Nephron (organoid): ENCODE data around the gene THBD.

Experiments used
- H3K27ac Mint-ChIP-seq, 3 experiments: 2 replicates each; pipeline ENCODE4 v1.8.0; 2020; ENCODE audit warnings: mixed read lengths in 3 of 3, mild to moderate bottlenecking in 2 of 3, moderate library complexity in 1 of 3
- H3K27me3 Mint-ChIP-seq: 2 replicates; pipeline ENCODE4 v1.8.0; 2021; ENCODE audit warnings: low read depth, mild to moderate bottlenecking, moderate library complexity, mixed read lengths
- H3K36me3 Mint-ChIP-seq: 2 replicates; pipeline ENCODE4 v1.8.0; 2020; ENCODE audit warnings: low read depth, mixed read lengths
- H3K4me1 Mint-ChIP-seq: 2 replicates; pipeline ENCODE4 v1.8.0; 2020; ENCODE audit warnings: mixed read lengths
- H3K4me3 Mint-ChIP-seq, 3 experiments: 2 replicates each; pipeline ENCODE4 v1.8.0; 2020; ENCODE audit warnings: mild to moderate bottlenecking in 3 of 3, mixed read lengths in 3 of 3, moderate library complexity in 2 of 3
- H3K9me3 Mint-ChIP-seq: 2 replicates; pipeline ENCODE4 v1.8.0; 2020; ENCODE audit warnings: mixed read lengths
- TF ChIP-seq, protein P1 (sequence below), 3 experiments: fragments of 200-600 bp; sonication (generic); IDR thresholded peaks; one replicate each; pipeline ENCODE4 v1.5.0; 2021; ENCODE audit warnings: antibody characterized with exemption in 3 of 3; ENCODE audit not compliant: unreplicated experiment in 3 of 3

The THBD gene

DNA sequence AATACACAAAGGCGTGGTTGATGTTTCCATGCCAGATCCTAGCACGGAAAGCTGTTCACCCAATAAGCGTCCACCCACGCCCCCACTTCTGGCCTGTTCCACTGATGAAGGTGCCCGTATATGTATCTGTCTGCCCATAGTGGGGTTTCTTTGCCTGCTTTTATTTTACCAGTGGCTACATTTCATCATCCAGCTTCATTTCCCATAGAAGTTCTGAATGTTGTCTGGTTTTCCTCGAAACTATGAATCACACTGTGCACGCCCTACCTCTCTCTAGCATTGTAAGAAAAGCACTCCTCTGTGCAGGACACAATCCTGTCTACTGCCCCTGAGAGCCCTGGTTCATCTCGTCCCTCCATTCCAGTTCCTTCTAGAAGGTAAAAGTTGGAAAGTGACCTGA lies 45.5 kb upstream of the THBD start:
- TF ChIP-seq, protein P1, sequence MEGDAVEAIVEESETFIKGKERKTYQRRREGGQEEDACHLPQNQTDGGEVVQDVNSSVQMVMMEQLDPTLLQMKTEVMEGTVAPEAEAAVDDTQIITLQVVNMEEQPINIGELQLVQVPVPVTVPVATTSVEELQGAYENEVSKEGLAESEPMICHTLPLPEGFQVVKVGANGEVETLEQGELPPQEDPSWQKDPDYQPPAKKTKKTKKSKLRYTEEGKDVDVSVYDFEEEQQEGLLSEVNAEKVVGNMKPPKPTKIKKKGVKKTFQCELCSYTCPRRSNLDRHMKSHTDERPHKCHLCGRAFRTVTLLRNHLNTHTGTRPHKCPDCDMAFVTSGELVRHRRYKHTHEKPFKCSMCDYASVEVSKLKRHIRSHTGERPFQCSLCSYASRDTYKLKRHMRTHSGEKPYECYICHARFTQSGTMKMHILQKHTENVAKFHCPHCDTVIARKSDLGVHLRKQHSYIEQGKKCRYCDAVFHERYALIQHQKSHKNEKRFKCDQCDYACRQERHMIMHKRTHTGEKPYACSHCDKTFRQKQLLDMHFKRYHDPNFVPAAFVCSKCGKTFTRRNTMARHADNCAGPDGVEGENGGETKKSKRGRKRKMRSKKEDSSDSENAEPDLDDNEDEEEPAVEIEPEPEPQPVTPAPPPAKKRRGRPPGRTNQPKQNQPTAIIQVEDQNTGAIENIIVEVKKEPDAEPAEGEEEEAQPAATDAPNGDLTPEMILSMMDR (IDR thresholded peaks at IDR 0.05; ENCODE audit: unreplicated experiment in 3 of 3): no peak
- Mint-ChIP-seq H3K36me3 (no peaks in the 10 kb centered on the region), H3K9me3 (no peaks in the 10 kb centered on the region), H3K27me3 (peaks cover 61% of the 10 kb centered on the region), H3K4me3 (no peak overlapping the region), H3K27ac (no peak overlapping the region), H3K4me1 (peaks cover 17% of the 10 kb centered on the region)

DNA sequence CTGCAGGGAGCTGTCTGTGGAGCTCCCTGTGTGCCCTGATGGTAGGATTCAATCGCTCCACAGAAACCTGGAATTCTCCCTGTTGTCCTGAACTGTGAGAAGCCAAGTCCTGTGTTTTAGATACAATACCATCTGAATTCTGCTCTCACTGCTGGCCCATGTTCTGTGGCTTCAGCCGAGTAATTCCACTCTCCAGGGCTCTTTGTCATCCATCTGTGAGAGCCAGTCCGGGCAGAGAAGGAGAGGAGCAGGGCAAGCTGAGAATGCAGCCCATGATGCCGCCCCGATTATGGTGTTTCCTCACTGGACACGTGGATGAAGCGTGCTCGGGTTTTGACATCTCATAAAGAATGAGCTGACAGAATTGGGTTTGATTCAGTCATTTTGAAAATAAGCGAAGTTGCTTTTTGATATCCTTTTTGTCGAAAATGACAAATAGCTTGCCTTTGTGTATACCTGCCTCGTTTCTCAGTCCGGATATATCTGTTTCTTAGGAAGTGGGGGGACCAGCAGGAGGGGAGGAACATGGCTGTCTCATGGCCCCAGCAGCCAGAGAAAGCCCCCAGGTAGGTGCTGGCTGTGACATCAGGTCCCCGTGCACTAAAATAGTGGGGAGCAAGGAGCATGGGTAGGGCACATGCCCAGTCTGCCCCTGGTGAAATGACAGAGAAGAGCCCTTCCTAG lies 44.9 kb upstream of the THBD start:
- H3K27me3 Mint-ChIP-seq: peaks cover 61% of the 10 kb centered on the region
- H3K4me3 Mint-ChIP-seq: no peak overlapping the region
- H3K4me1 Mint-ChIP-seq: peaks cover 17% of the 10 kb centered on the region
- H3K27ac Mint-ChIP-seq: no peak overlapping the region
- no peaks in the 10 kb centered on the region for H3K9me3 Mint-ChIP-seq
- TF ChIP-seq, protein P1 (IDR thresholded peaks at IDR 0.05; ENCODE audit: unreplicated experiment in 3 of 3): no peak
- no peaks in the 10 kb centered on the region for H3K36me3 Mint-ChIP-seq

DNA sequence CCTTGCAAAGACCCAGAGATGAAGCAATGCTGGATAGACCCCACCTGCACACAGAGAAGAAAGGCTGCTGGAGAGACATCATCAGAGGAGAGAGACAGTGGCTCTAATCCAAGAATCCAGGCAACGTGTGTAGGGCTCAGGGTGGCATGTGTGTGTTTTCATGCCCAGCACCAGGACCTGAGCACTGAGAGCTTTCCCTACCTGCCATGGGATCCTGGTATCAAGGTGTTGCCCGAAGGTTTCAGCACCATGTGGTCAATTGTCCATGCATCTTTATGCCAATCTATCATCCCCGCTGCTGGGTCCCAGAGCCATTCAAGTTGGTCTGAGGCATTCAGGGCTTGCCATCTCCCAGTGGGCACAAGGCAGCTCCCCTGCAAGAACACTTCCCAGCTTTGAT lies 44.1 kb upstream of the THBD start:
- Mint-ChIP-seq H3K9me3 (no peaks in the 10 kb centered on the region), H3K4me1 (peaks cover 17% of the 10 kb centered on the region), H3K4me3 (no peak overlapping the region), H3K27ac (no peak overlapping the region), H3K36me3 (no peaks in the 10 kb centered on the region), H3K27me3 (peaks cover 58% of the 10 kb centered on the region)
- TF ChIP-seq, protein P1 (IDR thresholded peaks at IDR 0.05; ENCODE audit: unreplicated experiment in 3 of 3): no peak

DNA sequence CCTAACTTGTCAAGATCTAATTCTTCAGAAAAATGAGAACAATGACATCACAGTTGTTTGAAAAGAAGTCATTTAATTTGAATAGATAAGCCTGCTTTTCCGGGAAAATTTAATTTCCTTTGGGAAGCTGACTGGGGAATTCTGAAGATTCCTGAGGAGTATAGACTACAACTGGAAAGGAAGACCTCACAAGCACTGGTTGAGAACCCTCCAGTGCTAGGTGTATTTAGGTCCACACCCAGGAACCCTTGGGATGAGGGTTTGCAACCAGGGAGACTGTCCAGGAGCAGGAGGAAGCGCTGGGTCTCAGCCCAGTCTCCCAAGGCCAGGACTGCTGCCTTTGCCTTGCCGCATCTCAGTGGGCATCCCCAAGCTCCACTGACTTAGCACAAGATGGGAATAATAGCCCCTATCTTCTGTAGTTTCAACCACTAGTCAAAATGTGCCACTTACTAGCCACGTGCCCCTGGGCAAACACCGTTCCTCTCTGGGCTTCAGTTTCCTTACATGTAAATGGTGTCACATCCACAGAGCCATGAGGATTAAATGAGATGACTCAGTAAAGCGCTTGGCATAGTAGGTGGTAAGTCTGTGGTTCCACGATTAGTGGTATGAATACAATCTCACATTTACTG lies 43.5 kb upstream of the THBD start:
- H3K27ac Mint-ChIP-seq: no peak overlapping the region
- TF ChIP-seq, protein P1 (IDR thresholded peaks at IDR 0.05; ENCODE audit: unreplicated experiment in 3 of 3): no peak
- H3K4me3 Mint-ChIP-seq: no peak overlapping the region
- no peaks in the 10 kb centered on the region for H3K36me3 Mint-ChIP-seq
- peaks cover 17% of the 10 kb centered on the region for H3K4me1 Mint-ChIP-seq
- H3K9me3 Mint-ChIP-seq: no peaks in the 10 kb centered on the region
- H3K27me3 Mint-ChIP-seq: peaks cover 56% of the 10 kb centered on the region

DNA sequence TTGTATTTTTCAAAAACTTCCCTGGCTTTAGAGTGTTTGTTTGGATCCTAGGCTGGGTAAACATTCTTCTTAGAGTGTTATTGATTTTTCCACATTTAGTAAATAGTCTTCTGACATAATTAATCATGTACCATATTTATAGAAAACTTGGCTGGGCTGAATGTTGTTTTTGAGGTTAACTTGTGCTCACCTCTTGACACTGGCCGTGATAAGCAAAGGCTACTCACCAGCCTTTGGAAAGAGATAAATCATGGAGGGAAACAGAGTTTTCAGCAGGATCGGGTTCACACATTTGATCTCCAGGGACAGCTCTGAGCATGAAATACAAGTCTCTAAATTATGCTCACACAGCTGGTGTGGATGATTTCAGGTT lies 42.9 kb upstream of the THBD start:
- H3K36me3 Mint-ChIP-seq: no peaks in the 10 kb centered on the region
- TF ChIP-seq, protein P1 (IDR thresholded peaks at IDR 0.05; ENCODE audit: unreplicated experiment in 3 of 3): no peak
- no peaks in the 10 kb centered on the region for H3K9me3 Mint-ChIP-seq
- H3K27me3 Mint-ChIP-seq: peaks cover 53% of the 10 kb centered on the region
- H3K4me3 Mint-ChIP-seq: no peak overlapping the region
- H3K27ac Mint-ChIP-seq: peak overlapping the region in 2 of 3 experiments; percentile 2 to 46
- peaks cover 17% of the 10 kb centered on the region for H3K4me1 Mint-ChIP-seq
